Smooth muscle cell of the umbilical artery (primary cell): ENCODE data around the gene DUSP15. TPM values are rescaled to one million over a fixed set of nuclear protein-coding genes. Genes with fewer than 3 reads are reported as not detected.

ENCODE experiments used
- total RNA-seq: library from RNA; depleted of rRNA; stranded (reverse); fragments of >200 nt; gene quantifications from 2 replicates; pipeline ENCODE4 v1.2.3, GENCODE V29; 2014

The DUSP15 gene
- total RNA-seq: not detected in 2 replicates

GRCh38 chr20:31869942-31870725, at the start of gene DUSP15, which contains the start of gene TTLL9:
Gene DUSP15 (minus strand): TSS chr20:31870527. CDS start chr20:31870337, 190 bp downstream.
Gene TTLL9 (plus strand): TSS chr20:31870634. CDS start chr20:31871127, 493 bp downstream.

GRCh38 chr20:31845300-31845863, 24.9 kb downstream of the DUSP15 start, which contains the start of gene FOXS1:
Gene FOXS1 (minus strand): TSS chr20:31845604. CDS start chr20:31845542, 62 bp downstream.

GRCh38 chr20:31819083-31819784, 51.1 kb downstream of the DUSP15 start, which contains the start of gene MYLK2:
Gene MYLK2 (plus strand): TSS chr20:31819356. CDS start chr20:31819581, 225 bp downstream.

Other genes starting within 250 kb of the DUSP15 start
- not detected in 2 replicates for gene COX4I2, start 232.6 kb downstream of the DUSP15 start, total RNA-seq
- 39.8 and 66.0 TPM in 2 replicates for gene BCL2L1, start 147.7 kb downstream of the DUSP15 start, total RNA-seq
- 4.2 and 28.5 TPM in 2 replicates for gene TPX2, start 131.2 kb downstream of the DUSP15 start, total RNA-seq
- 0.14 TPM in 1 of 2 replicates, not detected in the other for gene MYLK2, start 51.2 kb downstream of the DUSP15 start, total RNA-seq
- 1.1 and 1.2 TPM in 2 replicates for gene FOXS1, start 24.9 kb downstream of the DUSP15 start, total RNA-seq
- gene TTLL9, start 107 bp upstream of the DUSP15 start, total RNA-seq: not detected in 2 replicates
- gene PDRG1, start 81.5 kb upstream of the DUSP15 start, total RNA-seq: 2.4 and 3.5 TPM in 2 replicates
- gene XKR7, start 97.6 kb upstream of the DUSP15 start, total RNA-seq: under 0.01 TPM in 1 of 2 replicates, not detected in the other
- gene CCM2L, start 139.9 kb upstream of the DUSP15 start, total RNA-seq: not detected in 2 replicates
- gene HCK, start 181.7 kb upstream of the DUSP15 start, total RNA-seq: not detected in 2 replicates
- gene TM9SF4, start 239.2 kb upstream of the DUSP15 start, total RNA-seq: 42.8 and 54.8 TPM in 2 replicates